Subcutaneous preadipocyte (primary cell): ENCODE measurements around the gene GPR27. TPM values are rescaled to one million over a fixed set of nuclear protein-coding genes. Genes with fewer than 3 reads are reported as not detected.

Experiments
- total RNA-seq: library from RNA; depleted of rRNA; stranded (reverse); fragments of >200 nt; gene quantifications from 2 replicates; pipeline ENCODE4 v1.2.3, GENCODE V29; 2012

The GPR27 gene, protein sequence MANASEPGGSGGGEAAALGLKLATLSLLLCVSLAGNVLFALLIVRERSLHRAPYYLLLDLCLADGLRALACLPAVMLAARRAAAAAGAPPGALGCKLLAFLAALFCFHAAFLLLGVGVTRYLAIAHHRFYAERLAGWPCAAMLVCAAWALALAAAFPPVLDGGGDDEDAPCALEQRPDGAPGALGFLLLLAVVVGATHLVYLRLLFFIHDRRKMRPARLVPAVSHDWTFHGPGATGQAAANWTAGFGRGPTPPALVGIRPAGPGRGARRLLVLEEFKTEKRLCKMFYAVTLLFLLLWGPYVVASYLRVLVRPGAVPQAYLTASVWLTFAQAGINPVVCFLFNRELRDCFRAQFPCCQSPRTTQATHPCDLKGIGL
- under 0.01 TPM in 2 replicates for total RNA-seq

DNA sequence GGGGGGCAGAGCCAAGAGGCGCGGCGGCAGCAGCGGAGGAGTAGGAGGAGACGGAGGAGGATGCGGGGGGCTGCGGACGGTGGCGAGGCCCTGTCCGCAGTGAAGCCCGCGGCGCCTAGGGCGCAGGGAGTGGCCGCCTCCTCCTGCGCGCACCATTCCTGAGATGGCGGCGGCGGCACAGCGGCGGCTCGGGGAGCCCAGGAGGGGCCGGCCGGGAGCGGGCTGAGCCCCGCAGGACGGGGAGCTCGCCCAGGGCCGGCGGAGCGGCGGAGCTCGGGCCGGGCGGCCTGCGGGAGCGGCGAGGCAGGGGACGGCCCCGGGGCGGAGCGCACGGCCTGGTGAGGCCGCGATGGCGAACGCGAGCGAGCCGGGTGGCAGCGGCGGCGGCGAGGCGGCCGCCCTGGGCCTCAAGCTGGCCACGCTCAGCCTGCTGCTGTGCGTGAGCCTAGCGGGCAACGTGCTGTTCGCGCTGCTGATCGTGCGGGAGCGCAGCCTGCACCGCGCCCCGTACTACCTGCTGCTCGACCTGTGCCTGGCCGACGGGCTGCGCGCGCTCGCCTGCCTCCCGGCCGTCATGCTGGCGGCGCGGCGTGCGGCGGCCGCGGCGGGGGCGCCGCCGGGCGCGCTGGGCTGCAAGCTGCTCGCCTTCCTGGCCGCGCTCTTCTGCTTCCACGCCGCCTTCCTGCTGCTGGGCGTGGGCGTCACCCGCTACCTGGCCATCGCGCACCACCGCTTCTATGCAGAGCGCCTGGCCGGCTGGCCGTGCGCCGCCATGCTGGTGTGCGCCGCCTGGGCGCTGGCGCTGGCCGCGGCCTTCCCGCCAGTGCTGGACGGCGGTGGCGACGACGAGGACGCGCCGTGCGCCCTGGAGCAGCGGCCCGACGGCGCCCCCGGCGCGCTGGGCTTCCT is at the start of gene GPR27:
TSS of gene GPR27 (plus strand) at position 155 of the 909 bp plus-strand sequence. CDS start at position 350, 195 bp downstream.

DNA sequence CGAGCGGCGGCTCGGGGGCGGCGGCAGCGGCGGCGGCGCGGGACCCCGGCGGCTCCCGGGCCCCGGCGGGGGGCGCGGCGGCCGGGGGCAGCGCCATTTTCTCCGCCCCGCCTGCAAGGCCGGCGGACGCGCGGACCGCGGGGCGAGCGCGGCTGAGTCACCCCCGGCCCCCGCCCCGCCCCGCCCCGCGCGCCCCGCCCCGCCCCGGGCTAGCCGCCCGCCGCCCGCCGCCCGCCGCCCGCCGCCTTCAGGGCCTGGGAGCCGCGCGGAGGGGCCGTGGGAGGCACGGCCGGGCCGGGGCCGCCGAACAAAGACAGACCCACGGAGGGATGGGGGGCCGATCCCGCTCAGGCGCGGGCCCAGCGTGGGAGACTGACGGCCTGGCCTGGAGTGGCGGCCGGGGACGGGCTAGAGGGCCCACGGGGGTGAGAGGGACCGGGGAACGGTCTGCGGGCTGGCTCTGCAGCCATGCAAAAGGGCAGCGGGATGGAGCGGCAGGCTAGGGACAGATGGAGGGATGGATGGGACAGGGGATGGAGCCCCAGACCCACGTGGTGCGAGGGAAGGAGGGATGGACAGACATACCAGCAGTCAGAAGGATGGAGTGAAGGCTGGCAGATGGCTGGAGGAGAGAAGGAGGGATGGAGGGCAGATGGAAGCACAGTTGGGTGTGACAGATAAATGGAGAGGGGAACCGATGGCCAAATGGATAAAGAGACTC is 28.2 kb upstream of the GPR27 start, which contains the start of gene EIF4E3:
TSS of gene EIF4E3 (minus strand) at position 132 of the 721 bp plus-strand sequence. CDS start at position 97, 35 bp downstream.

GRCh38 chr3:71784914-71785531 is 31.4 kb downstream of the GPR27 start, which contains the start of gene PROK2:
Gene PROK2 (minus strand): TSS chr3:71785148. CDS start chr3:71785052, 96 bp downstream.

Other genes with a start within 250 kb of the GPR27 start
- gene FOXP1, start 170.1 kb upstream of the GPR27 start, total RNA-seq: 51.1 and 80.5 TPM in 2 replicates
- 0.98 and 2.9 TPM in 2 replicates for gene EIF4E3, start 28.5 kb upstream of the GPR27 start, total RNA-seq
- gene PROK2, start 31.3 kb downstream of the GPR27 start, total RNA-seq: not detected in 2 replicates